GM19372 (cell line): ENCODE data around the gene THSD7B.
"Not testable (repeated sequence)": the region's sequence is repeated elsewhere in the genome, so short reads cannot be mapped to it uniquely, and the experiment has no call there.

Experiments
- ATAC-seq: cut with Tn5 transposase; IDR thresholded peaks from one replicate; pipeline ENCODE4 v1.9.1; 2021; ENCODE audit warnings: mild to moderate bottlenecking, low read depth, moderate library complexity; ENCODE audit not compliant: unreplicated experiment

Gene THSD7B

DNA sequence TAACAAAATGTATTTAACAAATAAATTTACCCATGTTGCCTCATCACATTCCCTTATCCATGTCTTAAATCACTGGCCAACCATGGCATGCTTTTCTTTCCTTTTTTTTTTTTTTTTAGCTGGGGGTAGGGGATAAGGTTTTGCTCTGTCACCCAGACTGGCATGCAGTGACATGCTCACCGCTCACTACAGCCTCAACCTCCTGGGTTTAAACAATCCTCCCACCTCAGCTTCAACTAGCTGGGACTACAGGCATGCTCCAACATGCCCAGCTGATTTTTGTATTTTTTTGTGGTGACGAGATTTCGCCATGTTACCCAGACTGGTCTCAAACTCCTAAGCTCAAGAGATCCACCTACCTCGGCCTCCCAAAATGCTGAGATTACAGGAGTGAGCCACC, 266.4 kb downstream of the THSD7B start:
- no peak for ATAC-seq

- no peak for ATAC-seq
These were observed 271.3 kb downstream of the THSD7B start for GRCh38 chr2:137036619-137037018.

DNA sequence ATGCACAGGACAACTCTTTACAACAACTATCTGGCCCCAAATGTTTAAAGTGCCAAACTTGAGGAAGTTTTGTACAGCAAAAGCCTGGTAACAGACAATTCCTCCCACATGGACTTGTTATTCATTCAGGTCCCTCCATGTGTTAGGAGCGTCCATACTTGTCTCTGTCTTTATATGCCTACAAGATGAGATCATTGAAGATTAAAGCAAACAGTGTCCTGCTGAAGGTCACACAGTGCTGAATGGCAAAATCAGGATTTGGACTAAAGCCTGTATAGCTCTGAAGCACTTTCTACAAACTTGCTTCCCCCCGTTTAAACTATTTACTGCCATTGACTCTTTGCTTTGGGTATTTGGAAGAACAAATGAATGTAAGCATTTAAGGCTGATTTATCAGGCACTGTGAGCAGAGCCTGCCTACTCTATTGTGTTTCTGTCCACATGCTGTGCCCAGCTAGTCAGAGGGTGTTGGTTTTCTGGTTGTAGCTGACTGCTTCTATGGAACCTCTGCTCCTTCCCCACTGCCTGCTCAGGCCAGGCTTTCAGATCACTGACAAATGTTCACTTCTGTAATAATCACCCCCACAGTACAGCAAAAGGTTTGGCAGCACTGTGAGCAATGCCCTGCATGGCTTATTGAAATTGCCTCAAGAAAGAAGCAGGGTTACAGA, 274.3 kb downstream of the THSD7B start:
- no peak for ATAC-seq

DNA sequence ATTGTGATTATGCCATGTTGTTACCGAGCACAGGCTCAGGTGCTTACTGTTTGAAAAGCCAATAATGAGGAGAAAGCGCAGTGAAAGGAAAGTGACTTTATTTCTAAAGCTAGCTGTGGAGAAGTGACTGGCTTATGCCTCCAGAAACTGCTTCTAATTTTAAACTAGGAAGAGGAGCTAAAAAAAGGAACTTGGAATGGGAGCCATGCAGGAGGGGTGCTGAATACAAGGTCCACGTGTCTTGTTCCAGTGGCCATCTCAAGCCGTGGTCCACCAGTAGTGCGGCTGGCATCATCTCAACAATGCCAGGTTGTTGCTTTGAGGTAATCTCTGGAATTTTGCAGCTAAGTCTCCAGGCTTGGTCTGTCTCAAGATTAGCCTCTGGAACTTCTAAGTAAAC, 282.0 kb downstream of the THSD7B start:
- no peak for ATAC-seq

DNA sequence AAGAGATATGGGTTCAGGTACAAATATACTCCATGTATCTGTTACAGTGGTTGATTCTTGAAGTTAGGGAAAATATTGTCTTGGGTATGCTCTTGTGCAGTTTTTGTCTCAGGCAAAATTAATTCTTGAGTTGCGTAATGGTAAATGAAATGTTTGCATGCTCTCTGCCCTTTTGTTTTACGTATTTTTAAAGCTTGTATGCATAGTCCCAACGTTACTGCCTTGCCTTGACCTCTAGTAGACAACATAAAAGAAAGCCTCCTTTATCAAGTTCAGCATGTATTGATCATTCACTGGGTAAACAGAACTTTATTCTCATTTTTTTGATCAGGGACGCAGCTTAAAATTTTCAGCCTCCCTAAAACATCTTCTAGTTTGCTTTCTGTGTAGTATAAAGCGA, 283.1 kb downstream of the THSD7B start:
- ATAC-seq = no peak

GRCh38 chr2:137049518-137049917, 284.2 kb downstream of the THSD7B start:
- no peak for ATAC-seq

DNA sequence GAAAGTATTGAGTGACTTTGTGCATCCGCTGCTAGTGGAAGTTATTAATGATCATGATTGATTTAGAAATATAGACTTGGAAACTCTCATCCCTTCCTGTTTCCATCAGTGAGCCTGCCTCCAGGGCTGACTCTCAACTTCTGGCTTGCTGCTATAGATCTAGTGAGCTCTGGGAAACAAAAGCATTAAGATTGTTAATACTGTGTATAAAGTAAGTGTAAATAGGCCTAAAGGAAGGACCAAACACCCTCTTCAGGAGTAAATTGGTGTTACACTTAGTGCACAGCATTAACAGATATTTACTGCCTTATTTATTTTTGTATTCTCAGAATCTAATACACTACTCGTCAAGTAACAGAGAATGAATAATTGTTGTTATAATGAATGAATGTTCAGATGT, 285.6 kb downstream of the THSD7B start:
- no peak for ATAC-seq

GRCh38 chr2:137051778-137052398, 286.5 kb downstream of the THSD7B start:
- ATAC-seq = no peak

DNA sequence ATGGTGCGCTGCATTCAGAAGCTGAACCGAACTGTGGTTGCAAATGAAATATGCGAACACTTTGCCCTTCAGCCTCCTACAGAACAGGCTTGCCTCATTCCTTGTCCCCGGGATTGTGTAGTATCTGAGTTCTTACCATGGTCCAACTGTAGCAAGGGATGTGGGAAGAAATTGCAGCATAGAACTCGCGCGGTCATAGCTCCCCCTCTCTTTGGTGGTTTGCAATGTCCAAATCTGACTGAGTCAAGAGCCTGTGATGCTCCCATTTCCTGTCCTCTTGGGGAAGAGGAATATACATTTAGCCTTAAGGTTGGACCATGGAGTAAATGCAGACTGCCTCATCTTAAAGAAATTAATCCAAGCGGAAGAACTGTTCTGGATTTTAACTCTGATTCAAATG, 291.4 kb downstream of the THSD7B start:
- ATAC-seq = no peak

GRCh38 chr2:137076111-137076765, 310.9 kb downstream of the THSD7B start:
- not testable (repeated sequence) for ATAC-seq

- ATAC-seq = no peak
These were observed 326.4 kb downstream of the THSD7B start for GRCh38 chr2:137091704-137092103.

- no peak for ATAC-seq
These were observed 327.8 kb downstream of the THSD7B start for GRCh38 chr2:137093116-137093515.

DNA sequence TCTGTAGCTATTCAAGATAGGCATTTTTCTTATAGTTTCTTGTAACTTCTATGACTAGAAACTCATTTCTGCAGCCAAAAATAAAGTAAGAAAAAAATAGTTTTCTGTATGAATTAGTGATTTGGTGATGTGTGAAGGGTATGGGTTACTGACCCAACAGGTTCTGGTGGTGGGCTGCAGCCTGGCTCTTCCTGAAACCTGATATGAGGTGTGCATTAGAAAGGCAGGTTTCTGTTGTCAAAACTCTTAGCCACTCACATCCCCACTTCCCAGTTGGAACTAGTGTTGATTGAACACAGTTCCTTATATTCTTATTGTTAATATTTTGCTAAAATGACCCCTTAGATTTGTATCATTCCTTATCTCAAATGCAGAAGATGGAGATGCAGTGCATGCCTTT, 330.8 kb downstream of the THSD7B start:
- no peak for ATAC-seq

DNA sequence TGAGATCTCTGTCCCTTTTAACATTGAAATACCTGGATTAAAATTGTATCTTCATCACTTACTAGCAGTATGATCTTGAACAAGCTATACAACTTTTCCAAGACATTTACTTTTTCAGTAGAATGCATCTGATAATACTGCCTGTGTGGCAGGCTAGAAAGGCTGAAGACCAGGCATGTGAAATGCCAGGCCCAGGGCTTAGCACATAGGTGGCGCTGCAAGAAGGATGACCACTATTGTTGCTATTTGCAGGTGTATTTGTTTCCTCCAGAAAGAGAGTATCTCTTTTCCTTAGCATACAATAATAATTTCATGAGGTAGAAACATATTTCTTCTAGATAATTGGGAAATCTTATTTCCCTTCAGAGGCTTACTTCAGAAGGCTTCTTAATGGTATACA, 331.3 kb downstream of the THSD7B start:
- ATAC-seq = no peak

DNA sequence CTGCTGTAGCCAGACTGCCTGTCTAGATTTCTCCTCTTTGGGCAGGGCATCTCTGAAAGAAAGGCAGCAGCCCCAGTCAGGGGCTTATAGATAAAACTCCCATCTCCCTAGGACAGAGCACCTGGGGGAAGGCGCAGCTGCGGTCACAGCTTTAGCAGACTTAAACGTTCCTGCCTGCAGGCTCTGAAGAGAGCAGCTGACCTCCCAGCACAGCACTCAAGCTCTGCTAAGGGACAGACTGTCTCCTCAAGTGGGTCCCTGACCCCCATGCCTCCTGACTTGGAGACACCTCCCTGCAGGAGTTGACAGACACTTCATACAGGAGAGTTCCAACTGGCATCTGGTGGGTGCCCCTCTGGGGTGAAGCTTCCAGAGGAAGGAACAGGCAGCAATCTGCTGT, 336.5 kb downstream of the THSD7B start:
- ATAC-seq = not testable (repeated sequence)

DNA sequence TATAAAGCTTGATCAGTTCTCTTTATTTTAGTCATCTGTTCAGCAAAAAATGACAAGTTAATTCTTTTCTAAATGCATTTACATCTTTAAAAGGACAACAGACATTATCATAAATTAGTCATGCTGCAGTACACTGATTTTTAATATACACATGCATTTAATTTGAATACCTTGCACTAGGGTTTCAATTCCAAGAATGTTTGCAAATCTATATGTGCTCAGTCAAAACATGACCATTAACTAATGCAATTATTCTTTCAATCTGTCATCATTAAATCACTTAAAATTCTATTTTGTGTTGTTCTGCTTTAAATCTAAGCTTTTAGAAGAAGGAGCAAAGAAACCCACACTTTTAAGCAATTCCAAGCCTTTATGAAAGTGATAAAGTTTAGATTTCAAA, 342.6 kb downstream of the THSD7B start:
- ATAC-seq = no peak

GRCh38 chr2:137111896-137112295, 346.6 kb downstream of the THSD7B start:
- ATAC-seq = no peak

DNA sequence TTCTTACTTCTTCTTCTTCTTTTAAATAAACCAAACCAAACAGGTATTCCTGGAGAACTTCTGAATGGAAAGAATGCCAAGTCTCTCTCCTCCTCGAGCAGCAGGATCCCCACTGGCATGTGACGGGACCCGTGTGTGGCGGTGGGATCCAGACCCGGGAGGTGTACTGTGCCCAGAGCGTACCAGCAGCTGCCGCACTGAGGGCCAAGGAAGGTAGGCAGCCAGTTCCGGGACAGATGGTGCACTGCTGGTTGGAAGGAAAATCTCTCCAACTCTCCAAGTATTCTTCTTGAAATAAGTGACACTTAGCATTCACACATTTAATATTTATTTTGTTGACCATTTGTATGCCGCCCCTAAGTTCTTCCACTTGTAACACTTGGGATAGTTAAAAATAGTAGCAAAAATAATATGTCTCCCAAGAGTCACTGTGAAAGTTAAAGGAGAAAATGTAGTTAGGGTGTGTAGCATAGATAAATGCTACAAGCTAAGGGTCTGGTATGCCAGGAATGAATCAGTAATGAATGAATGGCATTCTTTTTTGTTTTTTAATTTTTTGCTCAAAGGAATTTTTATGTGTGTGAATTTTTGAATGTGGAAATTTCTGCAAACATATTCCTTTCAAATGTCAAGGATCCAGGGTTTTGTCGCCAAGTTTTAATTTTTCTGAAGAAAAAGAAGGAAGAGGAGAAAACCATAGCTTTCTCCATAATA, 349.9 kb downstream of the THSD7B start:
- ATAC-seq = no peak

GRCh38 chr2:137115795-137116089, 350.4 kb downstream of the THSD7B start:
- no peak for ATAC-seq

- ATAC-seq = no peak
These were observed 352.0 kb downstream of the THSD7B start for GRCh38 chr2:137117385-137117784.

GRCh38 chr2:137118140-137118539, 352.8 kb downstream of the THSD7B start:
- ATAC-seq = no peak

- ATAC-seq = no peak
These were observed 357.9 kb downstream of the THSD7B start for GRCh38 chr2:137123226-137123625.
